Myocyte (in vitro differentiated cells): Measurements from ENCODE around the gene PAEP. TPM values are rescaled to one million over a fixed set of nuclear protein-coding genes. Genes with fewer than 3 reads are reported as not detected.
"Not testable (repeated sequence)": the region's sequence is repeated elsewhere in the genome, so short reads cannot be mapped to it uniquely, and the experiment has no call there.

Experiments
- DNase-seq: peaks from one replicate; pipeline ENCODE4 v3.0.0-alpha.2; 2012; ENCODE audit warnings: low read depth
- polyA plus RNA-seq: library from polyadenylated mRNA; unstranded; fragments of >200 nt; gene quantifications from one replicate; pipeline ENCODE4 v1.2.1, GENCODE V29; 2012; ENCODE audit warnings: missing spikeins
- total RNA-seq: library from RNA; depleted of rRNA; stranded (reverse); fragments of >200 nt; gene quantifications from 2 replicates; pipeline ENCODE4 v1.2.3, GENCODE V29; 2014

PAEP gene
- total RNA-seq = not detected in 2 replicates
- polyA plus RNA-seq = not detected

GRCh38 chr9:135561391-135562234 is at the start of gene PAEP:
PAEP (plus strand) TSS chr9:135561756.
- DNase-seq = no peak

DNA sequence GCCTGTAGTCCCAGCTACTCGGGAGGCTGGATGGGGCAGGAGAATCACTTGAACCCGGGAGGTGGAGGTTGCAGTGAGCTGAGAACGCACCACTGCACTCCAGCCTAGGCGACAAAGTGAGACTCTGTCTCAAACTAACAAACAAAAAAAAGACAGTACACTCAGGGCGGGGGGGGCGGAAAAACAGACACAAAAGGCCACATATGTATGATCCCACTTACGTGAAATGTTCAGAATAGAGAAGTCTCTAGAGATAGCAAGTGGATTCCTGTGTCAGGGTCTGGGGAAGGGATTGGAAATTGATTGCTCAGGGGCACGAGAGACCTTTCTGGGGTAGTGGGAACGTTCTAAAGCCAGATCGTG is 49.3 kb upstream of the PAEP start:
- DNase-seq = no peak

GRCh38 chr9:135512904-135513303 is 48.7 kb upstream of the PAEP start:
- no peak for DNase-seq

DNA sequence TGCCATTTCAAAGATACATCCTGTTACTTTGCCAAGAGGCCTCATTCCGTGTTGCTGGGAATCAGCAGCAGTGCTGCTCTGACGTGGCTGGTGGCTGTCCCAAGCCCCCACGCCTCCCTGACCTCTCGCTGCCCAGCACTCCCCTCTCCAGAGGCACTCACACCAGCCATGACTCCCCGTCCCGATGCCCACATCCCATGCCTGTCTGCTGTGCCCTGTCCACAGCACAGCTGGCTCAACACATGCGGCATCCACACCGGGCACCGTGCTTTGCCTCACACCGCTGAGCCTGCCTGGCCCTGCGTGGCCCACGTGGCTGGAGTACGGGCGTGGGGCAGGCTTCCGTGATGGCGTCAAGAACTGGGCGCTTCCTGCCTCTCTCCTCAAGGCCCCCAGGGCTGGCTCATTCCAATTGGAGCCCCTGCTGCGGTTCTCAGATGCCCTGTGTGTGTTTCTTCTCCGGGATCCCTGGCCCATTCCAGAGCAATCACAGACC is 48.2 kb upstream of the PAEP start:
- no peak for DNase-seq

DNA sequence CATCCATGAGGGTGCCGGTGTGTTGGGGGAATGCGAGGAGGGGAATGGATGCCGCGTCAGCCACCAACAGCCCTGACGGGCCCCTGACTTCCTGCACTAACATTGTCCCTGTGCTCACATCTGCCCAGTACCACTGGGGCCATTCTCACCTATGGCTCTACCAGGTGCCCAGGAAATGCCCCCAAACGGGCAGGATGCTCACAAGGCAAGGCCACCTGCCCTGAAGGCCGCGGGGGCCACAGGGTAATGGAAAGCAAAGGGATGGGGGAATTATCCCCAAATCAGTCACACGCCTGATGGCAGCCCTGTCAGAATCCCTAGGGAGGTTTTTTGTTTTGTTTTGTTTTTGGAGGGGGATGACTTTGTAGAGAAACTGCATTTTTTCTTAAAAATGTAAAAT is 47.6 kb upstream of the PAEP start:
- not testable (repeated sequence) for DNase-seq

GRCh38 chr9:135514342-135515082 is 47.0 kb upstream of the PAEP start:
- no peak for DNase-seq

DNA sequence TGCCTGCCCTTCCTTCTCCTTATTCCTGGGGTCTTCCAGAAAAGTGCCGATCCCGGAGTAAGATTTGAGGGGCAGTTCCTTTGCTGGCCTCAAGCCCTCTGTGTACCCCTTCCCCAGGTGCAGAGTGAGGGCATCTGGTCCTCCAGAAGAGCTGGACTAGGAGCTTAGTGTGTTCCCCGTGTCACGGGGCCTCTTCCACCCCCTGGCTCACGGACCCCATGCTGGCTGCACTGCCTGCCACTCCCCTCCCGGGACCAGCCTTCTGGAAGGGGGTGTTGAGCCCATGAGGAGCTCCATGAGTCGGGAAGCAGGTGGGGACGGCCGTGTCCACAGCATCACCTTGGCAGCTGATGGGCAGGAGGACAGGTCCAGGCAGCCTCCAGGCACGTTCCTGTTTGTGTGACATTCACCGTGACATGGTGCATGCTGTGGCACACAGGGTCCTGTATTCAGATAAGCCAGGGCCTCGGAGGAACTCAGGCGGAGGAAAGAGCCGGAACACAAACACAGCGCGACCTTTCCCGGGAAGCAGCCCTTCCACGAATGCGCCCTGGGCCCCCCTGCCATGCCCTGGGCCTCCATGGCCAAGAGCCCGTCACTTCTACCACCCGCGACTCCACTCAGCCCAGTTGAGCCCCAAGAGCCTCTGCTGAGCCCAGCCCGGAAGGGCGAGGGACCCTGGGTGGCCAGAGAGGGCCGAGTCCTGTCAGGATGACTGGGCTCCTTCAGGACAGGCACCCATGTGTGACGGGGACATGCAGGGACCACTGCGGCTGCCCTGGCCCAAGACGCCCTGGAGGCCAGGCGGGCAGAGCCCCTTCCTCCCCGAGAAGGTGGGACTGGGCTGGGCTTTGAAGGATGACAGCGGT is 46.2 kb upstream of the PAEP start:
- no peak for DNase-seq

DNA sequence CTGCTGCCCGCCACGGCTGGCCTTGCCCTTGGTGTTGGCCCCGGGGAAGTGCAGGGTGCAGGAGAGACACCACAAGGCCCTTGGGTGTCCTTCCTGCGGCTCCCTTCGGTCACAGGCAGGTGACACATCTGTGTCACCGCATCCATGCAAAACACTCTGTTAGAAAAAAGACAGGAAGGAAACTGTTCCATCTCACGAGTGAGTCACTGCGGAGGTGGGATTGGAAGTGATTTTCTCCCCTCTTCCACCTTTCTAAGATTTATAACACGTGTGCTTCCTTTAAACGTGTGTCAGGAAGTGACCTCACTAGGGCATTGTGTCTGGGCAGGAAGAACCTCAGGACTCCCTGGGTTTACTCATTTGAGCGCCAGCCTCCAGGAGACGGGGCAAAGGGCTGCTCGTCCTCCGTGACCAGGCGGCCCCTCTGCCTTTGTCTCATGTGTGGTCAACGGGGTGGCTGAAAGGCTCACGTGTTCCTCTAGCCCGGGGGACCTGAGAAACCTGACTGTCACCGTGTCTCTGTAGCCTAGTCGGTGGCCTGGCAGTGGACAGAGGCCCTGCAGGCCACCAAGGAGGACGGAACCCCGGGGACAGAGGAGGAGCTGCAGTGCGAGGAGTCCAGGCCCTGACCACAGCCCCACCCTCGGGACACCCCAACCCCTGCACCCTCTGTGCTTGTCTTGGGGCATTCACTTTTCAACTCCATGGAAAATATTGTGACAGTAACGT is 45.3 kb upstream of the PAEP start:
- DNase-seq = no peak

GRCh38 chr9:135517407-135517822 is 44.1 kb upstream of the PAEP start:
- DNase-seq = no peak

GRCh38 chr9:135519179-135519971 is 42.2 kb upstream of the PAEP start:
- DNase-seq = no peak

- DNase-seq = no peak
Observed at GRCh38 chr9:135520916-135521607, 40.5 kb upstream of the PAEP start, which contains the start of gene LCN1. LCN1 (plus strand) TSS chr9:135521440; CDS start chr9:135521498, 58 bp downstream.

GRCh38 chr9:135521608-135522095 is 39.9 kb upstream of the PAEP start:
- no peak for DNase-seq

GRCh38 chr9:135522137-135522877 is 39.2 kb upstream of the PAEP start:
- no peak for DNase-seq

GRCh38 chr9:135522931-135523330 is 38.6 kb upstream of the PAEP start:
- no peak for DNase-seq

DNA sequence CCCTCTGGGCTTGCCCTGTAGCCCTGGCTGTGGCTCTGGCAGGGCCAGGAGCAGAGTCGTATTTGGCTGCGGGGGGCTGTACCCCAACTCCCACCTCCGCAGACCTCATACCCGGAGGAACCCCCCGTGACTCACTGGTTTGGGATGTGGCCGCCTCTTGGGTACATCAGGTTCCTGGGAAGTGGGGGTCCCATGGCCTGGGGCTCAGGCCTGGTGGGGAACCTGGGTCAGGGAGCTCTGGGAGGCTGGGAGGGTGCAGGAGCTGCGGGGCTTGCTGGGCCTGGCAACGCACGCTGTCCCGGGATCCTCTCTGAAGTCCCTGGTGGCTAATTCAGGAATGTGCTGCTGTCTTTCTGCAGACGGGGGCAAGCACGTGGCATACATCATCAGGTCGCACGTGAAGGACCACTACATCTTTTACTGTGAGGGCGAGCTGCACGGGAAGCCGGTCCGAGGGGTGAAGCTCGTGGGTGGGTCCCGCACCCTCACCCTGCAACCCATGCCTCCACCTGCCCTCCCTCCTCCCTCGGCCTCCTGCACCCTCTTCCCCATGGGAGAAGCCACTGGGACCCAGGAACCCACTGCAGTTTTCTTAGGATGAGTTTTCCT is 37.9 kb upstream of the PAEP start:
- DNase-seq = no peak

GRCh38 chr9:135524130-135524861 is 37.3 kb upstream of the PAEP start:
- peak; percentile 33 for DNase-seq
